Motor neuron (in vitro differentiated cells): Measurements from ENCODE around the gene BAK1. TPM values are rescaled to one million over a fixed set of nuclear protein-coding genes. Genes with fewer than 3 reads are reported as not detected.
A peak's percentile ranks its signal among the peaks of the same experiment; 100 is the strongest.

Experiments used
- ATAC-seq, 8 experiments: fragments of 200-7000 bp; cut with Tn5 transposase; replicated peaks in 6 of 8; 2 replicates each; pipeline ENCODE4 v1.8.0; 2021; ENCODE audit warnings: mild to moderate bottlenecking in 8 of 8, moderate library complexity in 8 of 8
- H3K27ac ChIP-seq, 2 donors: fragments of 250-450 bp; sonication (Bioruptor Pico); 2 replicates each; pipeline ENCODE4 v1.9.0; 2021; ENCODE audit warnings: antibody characterized with exemption in 2 of 2, mild to moderate bottlenecking in 2 of 2, moderate library complexity in 1 of 2
- H3K4me1 ChIP-seq, 2 donors: fragments of 250-450 bp; sonication (Bioruptor Pico); replicated peaks in 1 of 2; 2 replicates each; pipeline ENCODE4 v1.6.1; 2021; ENCODE audit warnings: antibody characterized with exemption in 2 of 2, mild to moderate bottlenecking in 2 of 2, moderate library complexity in 1 of 2
- H3K4me3 ChIP-seq, 5 donors: fragments of 250-450 bp; sonication (Bioruptor Pico); 2 replicates each; pipeline ENCODE4 v1.9.0; 2021; ENCODE audit warnings: antibody characterized with exemption in 5 of 5, mild to moderate bottlenecking in 5 of 5, moderate library complexity in 4 of 5
- WGBS, 10 experiments: fragments of 450-650 bp; shearing (Covaris generic); methylation state at CpG; one replicate each; pipeline ENCODE4 v1.0.0; 2022; 5-methylcytosine and 5-hydroxymethylcytosine counted together
- in situ Hi-C, 9 experiments: fragments of 400-800 bp; cut with MboI; loops; one replicate each; pipeline ENCODE4 v1.15.0; 2021; ENCODE audit warnings: low sequenced_read_pairs in 9 of 9, low pct_unique_long_range_greater_than_20kb in 2 of 9; ENCODE audit not compliant: unreplicated experiment in 9 of 9
- total RNA-seq, 8 experiments: library from RNA; unstranded; fragments of 300-600 nt; gene quantifications; 2 replicates each; pipeline versions ENCODE4 v1.2.3 to v1.2.4, GENCODE V29; 2022

Gene BAK1
- total RNA-seq, 8 experiments from 2014 or later, result 6.6 to 24.8 (median 11.1) TPM

- no peak overlapping the region for H3K4me3 ChIP-seq
- no peak overlapping the region for H3K27ac ChIP-seq
- 80 to 100% (median 89%) methylated on average over 1 to 3 of the region's 6 CpGs; no CpG with 5 or more reads in 7 of the 10 experiments for WGBS, 10 experiments
- ATAC-seq, result no peak
- H3K4me1 ChIP-seq, result peaks cover 11 to 12% of the 10 kb centered on the region in 2 donors
- in situ Hi-C loops, result loop anchor here in 4 of 9 experiments (25.0 kb wide), 1 partner anchor 585 kb away; no protein-coding TSS in a partner anchor
Observed at GRCh38 chr6:33577718-33578117, 2.4 kb downstream of the BAK1 start.

- Histone ChIP-seq H3K27ac (no peak overlapping the region), H3K4me3 (no peak overlapping the region), H3K4me1 (peaks cover 11 to 12% of the 10 kb centered on the region in 2 donors)
- WGBS, 10 experiments, result 98% methylated on average over 8 of the region's 9 CpGs; no CpG with 5 or more reads in 9 of the 10 experiments
- peak in 1 of 8 experiments; percentile 2 for ATAC-seq
- in situ Hi-C loops, result loop anchor here in 4 of 9 experiments (25.0 kb wide), 1 partner anchor 585 kb away; no protein-coding TSS in a partner anchor
Observed at GRCh38 chr6:33577106-33577535, 3.0 kb downstream of the BAK1 start.

- WGBS, 10 experiments, result 76 to 100% (median 91%) methylated on average over 1 to 9 of the region's 11 CpGs; no CpG with 5 or more reads in 3 of the 10 experiments
Observed at GRCh38 chr6:33576668-33577067, 3.4 kb downstream of the BAK1 start.

GRCh38 chr6:33575211-33575610, 4.9 kb downstream of the BAK1 start:
- ATAC-seq, result no peak
- in situ Hi-C loops, result loop anchor here in 4 of 9 experiments (25.0 kb wide), 1 partner anchor 587 kb away; no protein-coding TSS in a partner anchor
- 83 to 100% (median 93%) methylated on average over 1 to 6 of the region's 8 CpGs; no CpG with 5 or more reads in 3 of the 10 experiments for WGBS, 10 experiments
- Histone ChIP-seq H3K4me3 (no peak overlapping the region), H3K27ac (no peak overlapping the region), H3K4me1 (peaks cover 10 to 16% of the 10 kb centered on the region in 2 donors)

More at GRCh38 chr6:33576668-33577067, 3.4 kb downstream of the BAK1 start:
- Histone ChIP-seq H3K27ac (no peak overlapping the region), H3K4me3 (no peak overlapping the region), H3K4me1 (peaks cover 11 to 16% of the 10 kb centered on the region in 2 donors)
- in situ Hi-C loops, result loop anchor here in 4 of 9 experiments (25.0 kb wide), 1 partner anchor 586 kb away; no protein-coding TSS in a partner anchor
- ATAC-seq, result no peak

GRCh38 chr6:33571637-33572316, 8.3 kb downstream of the BAK1 start:
- in situ Hi-C loops, result no loop called here
- H3K4me1 ChIP-seq, result peaks cover 4 to 9% of the 10 kb centered on the region in 2 donors

GRCh38 chr6:33570806-33571636, 9.1 kb downstream of the BAK1 start:
- H3K27ac ChIP-seq, result peak overlapping the region; percentile 81 to 82
- WGBS, 10 experiments, result 0 to 13% (median 3%) methylated on average over 3 to 14 of the region's 44 CpGs; no CpG with 5 or more reads in 2 of the 10 experiments
- in situ Hi-C loops, result no loop called here
- peak; percentile 84 to 96 (median 94) for ATAC-seq
- H3K4me1 ChIP-seq, result peaks cover 4 to 9% of the 10 kb centered on the region in 2 donors
- H3K4me3 ChIP-seq, result peak overlapping the region; percentile 36 to 61 (median 49)

More at GRCh38 chr6:33571637-33572316, 8.3 kb downstream of the BAK1 start:
- 29 to 80% (median 60%) methylated on average over 1 to 11 of the region's 11 CpGs; no CpG with 5 or more reads in 5 of the 10 experiments for WGBS, 10 experiments
- Histone ChIP-seq H3K27ac (peak overlapping the region; percentile 81 to 82), H3K4me3 (peak overlapping the region; percentile 36 to 61 (median 49))
- peak in 6 of 8 experiments; percentile 4 to 15 (median 10) for ATAC-seq

GRCh38 chr6:33568826-33569570, 11.1 kb downstream of the BAK1 start:
- 73 to 100% (median 91%) methylated on average over 2 to 5 of the region's 6 CpGs; no CpG with 5 or more reads in 1 of the 10 experiments for WGBS, 10 experiments
- in situ Hi-C loops, result no loop called here
- Histone ChIP-seq H3K4me3 (no peak overlapping the region), H3K27ac (no peak overlapping the region), H3K4me1 (peaks cover 4 to 9% of the 10 kb centered on the region in 2 donors)
- no peak for ATAC-seq

GRCh38 chr6:33567836-33568235, 12.2 kb downstream of the BAK1 start:
- no peak for ATAC-seq
- Histone ChIP-seq H3K4me3 (no peak overlapping the region), H3K27ac (no peak overlapping the region), H3K4me1 (peaks cover 4 to 9% of the 10 kb centered on the region in 2 donors)
- WGBS, 10 experiments, result 80 to 100% methylated on average over 2 of the region's 8 CpGs; no CpG with 5 or more reads in 8 of the 10 experiments
- in situ Hi-C loops, result no loop called here

GRCh38 chr6:33566182-33567084, 13.6 kb downstream of the BAK1 start:
- 74 to 100% (median 89%) methylated on average over 1 to 5 of the region's 11 CpGs; no CpG with 5 or more reads in 1 of the 10 experiments for WGBS, 10 experiments
- peaks cover 1 to 3% of the 10 kb centered on the region in 2 donors for H3K4me1 ChIP-seq
- no peak for ATAC-seq

GRCh38 chr6:33558801-33559200, 21.3 kb downstream of the BAK1 start:
- no peak for ATAC-seq
- in situ Hi-C loops, result no loop called here
- WGBS, 10 experiments, result 63 to 100% (median 85%) methylated on average over 2 to 8 of the region's 8 CpGs; no CpG with 5 or more reads in 2 of the 10 experiments
- Histone ChIP-seq H3K27ac (no peak overlapping the region), H3K4me1 (no peaks in the 10 kb centered on the region), H3K4me3 (no peak overlapping the region)

More at GRCh38 chr6:33566182-33567084, 13.6 kb downstream of the BAK1 start:
- no peak overlapping the region for H3K27ac ChIP-seq
- no peak overlapping the region for H3K4me3 ChIP-seq
- in situ Hi-C loops, result no loop called here

GRCh38 chr6:33557376-33557775, 22.7 kb downstream of the BAK1 start:
- in situ Hi-C loops, result no loop called here
- WGBS, 10 experiments, result 20 to 100% (median 95%) methylated on average over 1 to 4 of the region's 4 CpGs; no CpG with 5 or more reads in 3 of the 10 experiments
- H3K4me1 ChIP-seq, result no peaks in the 10 kb centered on the region
- H3K4me3 ChIP-seq, result no peak overlapping the region
- H3K27ac ChIP-seq, result no peak overlapping the region
- no peak for ATAC-seq
